Trophoblast cell (in vitro differentiated cells and primary cell): ENCODE data around the gene PRKAA1.

Experiments used
- DNase-seq, 2 donors: peaks; one replicate each; pipeline ENCODE4 v3.0.0-alpha.2; 2016
- H2AFZ ChIP-seq: 2 replicates; pipeline ENCODE4 v1.6.1; 2013; ENCODE audit warnings: low read length, moderate library complexity, mild to moderate bottlenecking; ENCODE audit not compliant: insufficient read depth, poor library complexity
- H2AK5ac ChIP-seq: 2 replicates; pipeline ENCODE4 v1.6.1; 2013; ENCODE audit warnings: mild to moderate bottlenecking, low read length
- H2BK120ac ChIP-seq: 2 replicates; pipeline ENCODE4 v1.6.1; 2013; ENCODE audit warnings: low read length, mild to moderate bottlenecking, moderate library complexity; ENCODE audit not compliant: insufficient read depth, poor library complexity
- H2BK12ac ChIP-seq: 2 replicates; pipeline ENCODE4 v1.6.1; 2013; ENCODE audit warnings: mild to moderate bottlenecking, low read length, moderate library complexity
- H2BK5ac ChIP-seq: 2 replicates; pipeline ENCODE4 v1.6.1; 2013; ENCODE audit warnings: low read length, low read depth, moderate library complexity, mild to moderate bottlenecking; ENCODE audit not compliant: poor library complexity
- H3K14ac ChIP-seq: 2 replicates; pipeline ENCODE4 v1.6.1; 2013; ENCODE audit warnings: mild to moderate bottlenecking, low read length
- H3K18ac ChIP-seq: 2 replicates; pipeline ENCODE4 v1.6.1; 2013; ENCODE audit warnings: mild to moderate bottlenecking, low read length
- H3K23ac ChIP-seq: 2 replicates; pipeline ENCODE4 v1.6.1; 2013; ENCODE audit warnings: low read length
- H3K27ac ChIP-seq: 2 replicates; pipeline ENCODE4 v1.5.1; 2013; ENCODE audit warnings: low read depth, mild to moderate bottlenecking, inconsistent platforms, low read length, moderate library complexity
- H3K27me3 ChIP-seq: 2 replicates; pipeline ENCODE4 v1.6.1; 2013; ENCODE audit warnings: inconsistent platforms, mild to moderate bottlenecking, low read length, moderate library complexity; ENCODE audit not compliant: insufficient read depth
- H3K36me3 ChIP-seq, 2 experiments: 1 replicate in 1 of 2; 2 replicates in 1 of 2; pipeline ENCODE4 v1.6.1; 2013; ENCODE audit warnings: low read length in 2 of 2, mild to moderate bottlenecking in 2 of 2, moderate library complexity in 1 of 2; ENCODE audit not compliant: insufficient read depth in 2 of 2, control insufficient read depth in 1 of 2
- H3K4ac ChIP-seq: 2 replicates; pipeline ENCODE4 v1.6.1; 2013; ENCODE audit warnings: low read depth, mild to moderate bottlenecking, low read length, moderate library complexity
- H3K4me1 ChIP-seq, 2 experiments: 1 replicate in 1 of 2; 2 replicates in 1 of 2; pipeline ENCODE4 v1.6.1; 2013; ENCODE audit warnings: low read length in 2 of 2, mild to moderate bottlenecking in 2 of 2, moderate library complexity in 1 of 2; ENCODE audit not compliant: insufficient read depth in 2 of 2, control insufficient read depth in 1 of 2
- H3K4me2 ChIP-seq: 2 replicates; pipeline ENCODE4 v1.6.1; 2013; ENCODE audit warnings: inconsistent platforms, mild to moderate bottlenecking, low read length, moderate library complexity
- H3K4me3 ChIP-seq: 2 replicates; pipeline ENCODE4 v1.5.1; 2013; ENCODE audit warnings: mild to moderate bottlenecking, low read depth, low read length, inconsistent platforms
- H3K79me1 ChIP-seq: one replicate; pipeline ENCODE4 v1.6.1; 2013; ENCODE audit warnings: low read length
- H3K79me2 ChIP-seq: 2 replicates; pipeline ENCODE4 v1.6.1; 2013; ENCODE audit warnings: low read length, mild to moderate bottlenecking; ENCODE audit not compliant: control insufficient read depth, insufficient read depth, poor library complexity
- H3K9ac ChIP-seq: 2 replicates; pipeline ENCODE4 v1.6.1; 2013; ENCODE audit warnings: mild to moderate bottlenecking, low read length
- H3K9me3 ChIP-seq: 2 replicates; pipeline ENCODE4 v1.6.1; 2013; ENCODE audit warnings: low read depth, mild to moderate bottlenecking, control low read depth, inconsistent platforms, low read length; ENCODE audit not compliant: insufficient read depth
- H4K12ac ChIP-seq: 2 replicates; pipeline ENCODE4 v1.6.1; 2013; ENCODE audit warnings: low read depth, mild to moderate bottlenecking, low read length, moderate library complexity
- H4K8ac ChIP-seq: 2 replicates; pipeline ENCODE4 v1.6.1; 2013; ENCODE audit warnings: low read depth, mild to moderate bottlenecking, low read length, moderate library complexity
- H4K91ac ChIP-seq: one replicate; pipeline ENCODE4 v1.6.1; 2013; ENCODE audit warnings: low read depth, mild to moderate bottlenecking, low read length, moderate library complexity
- WGBS: extraction: QIAGEN DNeasy Blood & Tissue Kit; methylation state at CpG from one replicate; pipeline ENCODE4 v1.1.7; 2013; ENCODE audit warnings: missing lambda C conversion rate; ENCODE audit not compliant: insufficient read length, insufficient coverage; ENCODE audit errors: extremely low coverage; 5-methylcytosine and 5-hydroxymethylcytosine counted together

Gene PRKAA1

GRCh38 chr5:40829748-40830533 is 31.8 kb upstream of the PRKAA1 start:
- Histone ChIP-seq H3K9me3 (no peaks in the 10 kb centered on the region), H2AFZ (no peak overlapping the region), H4K91ac (no peak overlapping the region), H3K27ac (no peak overlapping the region), H3K79me2 (peaks cover 11% of the 10 kb centered on the region), H3K18ac (no peak overlapping the region), H3K4me2 (no peak overlapping the region), H2AK5ac (no peak overlapping the region), H3K23ac (no peak overlapping the region), H2BK12ac (no peak overlapping the region), H3K4ac (no peak overlapping the region), H2BK5ac (no peak overlapping the region), H3K27me3 (no peaks in the 10 kb centered on the region), H3K9ac (no peak overlapping the region), H3K4me3 (no peak overlapping the region), H3K79me1 (peaks cover 7% of the 10 kb centered on the region), H3K4me1 (peaks cover 0 to 2% of the 10 kb centered on the region in 2 experiments), H3K14ac (no peak overlapping the region), H3K36me3 (peaks cover 25 to 67% of the 10 kb centered on the region in 2 experiments), H2BK120ac (no peak overlapping the region), H4K12ac (no peak overlapping the region), H4K8ac (no peak overlapping the region)
- DNase-seq, result no peak
- WGBS, result no CpG with 5 or more reads among the region's 13 CpGs

- H3K4me1 ChIP-seq, result peaks cover 0 to 2% of the 10 kb centered on the region in 2 experiments
- H4K12ac ChIP-seq, result no peak overlapping the region
- peaks cover 3% of the 10 kb centered on the region for H3K79me2 ChIP-seq
- no peaks in the 10 kb centered on the region for H3K27me3 ChIP-seq
- no peak overlapping the region for H3K23ac ChIP-seq
- H3K27ac ChIP-seq, result no peak overlapping the region
- no peak overlapping the region for H3K14ac ChIP-seq
- no peaks in the 10 kb centered on the region for H3K9me3 ChIP-seq
- H2BK12ac ChIP-seq, result no peak overlapping the region
- no CpG with 5 or more reads among the region's 3 CpGs for WGBS
- no peaks in the 10 kb centered on the region for H3K79me1 ChIP-seq
- no peak for DNase-seq
- no peak overlapping the region for H2BK120ac ChIP-seq
- H2BK5ac ChIP-seq, result no peak overlapping the region
- no peak overlapping the region for H3K4me3 ChIP-seq
- H3K4me2 ChIP-seq, result no peak overlapping the region
- no peak overlapping the region for H4K91ac ChIP-seq
- no peak overlapping the region for H4K8ac ChIP-seq
- H2AK5ac ChIP-seq, result no peak overlapping the region
- H2AFZ ChIP-seq, result no peak overlapping the region
- no peak overlapping the region for H3K4ac ChIP-seq
- H3K9ac ChIP-seq, result no peak overlapping the region
- no peak overlapping the region for H3K18ac ChIP-seq
- peaks cover 28 to 65% of the 10 kb centered on the region in 2 experiments for H3K36me3 ChIP-seq
These were observed 30.8 kb upstream of the PRKAA1 start for GRCh38 chr5:40828690-40829661.

- H4K8ac ChIP-seq, result no peak overlapping the region
- no peak overlapping the region for H3K14ac ChIP-seq
- H3K23ac ChIP-seq, result no peak overlapping the region
- H2AFZ ChIP-seq, result no peak overlapping the region
- no peak overlapping the region for H2BK12ac ChIP-seq
- H3K27me3 ChIP-seq, result no peaks in the 10 kb centered on the region
- no peaks in the 10 kb centered on the region for H3K4me1 ChIP-seq
- no peak overlapping the region for H3K4me3 ChIP-seq
- H3K79me2 ChIP-seq, result no peaks in the 10 kb centered on the region
- no peak overlapping the region for H3K4me2 ChIP-seq
- H4K91ac ChIP-seq, result no peak overlapping the region
- no peak overlapping the region for H2AK5ac ChIP-seq
- no peak overlapping the region for H4K12ac ChIP-seq
- H3K18ac ChIP-seq, result no peak overlapping the region
- no peak overlapping the region for H2BK120ac ChIP-seq
- H3K79me1 ChIP-seq, result no peaks in the 10 kb centered on the region
- H3K27ac ChIP-seq, result no peak overlapping the region
- peaks cover 25 to 59% of the 10 kb centered on the region in 2 experiments for H3K36me3 ChIP-seq
- no peaks in the 10 kb centered on the region for H3K9me3 ChIP-seq
- H3K9ac ChIP-seq, result no peak overlapping the region
- no peak overlapping the region for H2BK5ac ChIP-seq
- H3K4ac ChIP-seq, result no peak overlapping the region
- no peak for DNase-seq
- no CpG with 5 or more reads among the region's 3 CpGs for WGBS
These were observed 30.0 kb upstream of the PRKAA1 start for GRCh38 chr5:40828021-40828631.

- Histone ChIP-seq H3K27me3 (no peaks in the 10 kb centered on the region), H4K12ac (no peak overlapping the region), H3K9ac (no peak overlapping the region), H3K36me3 (peaks cover 25 to 56% of the 10 kb centered on the region in 2 experiments), H3K9me3 (no peaks in the 10 kb centered on the region), H3K79me2 (no peaks in the 10 kb centered on the region), H3K23ac (no peak overlapping the region), H2BK12ac (no peak overlapping the region), H3K14ac (no peak overlapping the region), H3K4ac (no peak overlapping the region), H3K18ac (no peak overlapping the region), H3K27ac (no peak overlapping the region), H3K4me2 (no peak overlapping the region), H2AK5ac (no peak overlapping the region), H4K8ac (no peak overlapping the region), H4K91ac (no peak overlapping the region), H3K79me1 (no peaks in the 10 kb centered on the region), H3K4me1 (no peaks in the 10 kb centered on the region), H2AFZ (no peak overlapping the region), H3K4me3 (no peak overlapping the region), H2BK120ac (no peak overlapping the region), H2BK5ac (no peak overlapping the region)
- DNase-seq, result no peak
- WGBS, result no CpG with 5 or more reads among the region's 14 CpGs
These were observed 29.2 kb upstream of the PRKAA1 start for GRCh38 chr5:40827188-40827977.
